ENCODE results near the gene PRKAR1A. TPM values are rescaled to one million over a fixed set of nuclear protein-coding genes. Genes with fewer than 3 reads are reported as not detected.

The PRKAR1A gene
- 354 and 367 TPM in 2 replicates for total RNA-seq

GRCh38 chr17:68512247-68512959 lies at the start of gene PRKAR1A:
Gene PRKAR1A, plus strand, starts transcription at chr17:68512430. Its CDS starts 2,970 bp downstream, at chr17:68515400.

Other genes starting within 250 kb of the PRKAR1A start
- gene SLC16A6, start 221.3 kb upstream of the PRKAR1A start, total RNA-seq: under 0.01 TPM in 1 of 2 replicates, not detected in the other
- 5.4 and 7.5 TPM in 2 replicates for gene ARSG, start 220.9 kb upstream of the PRKAR1A start, total RNA-seq
- gene WIPI1, start 54.9 kb upstream of the PRKAR1A start, total RNA-seq: 106 and 149 TPM in 2 replicates
- gene FAM20A, start 88.9 kb downstream of the PRKAR1A start, total RNA-seq: 11.9 and 15.8 TPM in 2 replicates